Body of pancreas (tissue), 4 donors: ENCODE measurements around the gene EXOC1. TPM values are rescaled to one million over a fixed set of nuclear protein-coding genes. Genes with fewer than 3 reads are reported as not detected.
A peak's percentile ranks its signal among the peaks of the same experiment; 100 is the strongest.

Experiments used
- ATAC-seq: fragments of 150-250 bp; one replicate; pipeline ENCODE4 v1.9.1; 2016
- DNase-seq, 4 donors: peaks; one replicate each; pipeline ENCODE4 v3.0.0-alpha.2; 2019
- H3K27ac ChIP-seq, 4 donors: fragments of 200-600 bp; sonication (generic); 1 replicate in 3 of 4; 2 replicates in 1 of 4; pipeline versions ENCODE4 v1.5.1 to v1.6.1; 2016 to 2019; ENCODE audit warnings: mild to moderate bottlenecking in 1 of 4, mixed read lengths in 1 of 4, moderate library complexity in 1 of 4
- H3K27me3 ChIP-seq, 2 donors: fragments of 200-600 bp; sonication (generic); one replicate each; pipeline ENCODE4 v1.6.0; 2016; ENCODE audit warnings: mild to moderate bottlenecking in 1 of 2
- H3K36me3 ChIP-seq, 2 donors: fragments of 200-600 bp; sonication (generic); replicated peaks in 1 of 2; 2 replicates each; pipeline ENCODE4 v1.5.1; 2016; ENCODE audit warnings: low read depth in 2 of 2; ENCODE audit not compliant: insufficient read depth in 1 of 2
- H3K4me1 ChIP-seq: fragments of 200-600 bp; sonication (generic); one replicate; pipeline ENCODE4 v1.6.0; 2016
- H3K4me3 ChIP-seq, 2 donors: fragments of 200-600 bp; sonication (generic); 1 replicate in 1 of 2; 2 replicates in 1 of 2; pipeline ENCODE4 v1.5.1; 2016 to 2019
- H3K9me3 ChIP-seq, 3 donors: fragments of 200-600 bp; sonication (generic); 1 replicate in 2 of 3; 2 replicates in 1 of 3; pipeline ENCODE4 v1.5.1; 2016
- POLR2A ChIP-seq, 3 donors: fragments of 450-650 bp; IDR thresholded peaks; one replicate each; pipeline ENCODE4 v1.6.1; 2016; ENCODE audit warnings: antibody characterized with exemption in 3 of 3, mild to moderate bottlenecking in 2 of 3
- WGBS, 2 donors: methylation state at CpG; one replicate each; pipeline ENCODE4 v1.1.5; 2017; 5-methylcytosine and 5-hydroxymethylcytosine counted together
- intact Hi-C: fragments of 100-400 bp; cut with DNase I; formaldehyde crosslinking; loops from one replicate; pipeline ENCODE4 v1.15.1; 2023
- total RNA-seq, 2 donors: library from RNA; depleted of rRNA; stranded (reverse); fragments of >200 nt; gene quantifications; one replicate each; pipeline ENCODE4 v1.1.0, GENCODE V29; 2016
- TF ChIP-seq, protein P1 (sequence below), 7 experiments: fragments of 450-650 bp in 4 of 7; fragments of 200-600 bp in 3 of 7; sonication (generic) in 3 of 7; IDR thresholded peaks; one replicate each; pipeline ENCODE4 v1.5.1; 2016 to 2019; ENCODE audit warnings: antibody characterized with exemption in 7 of 7

EXOC1 gene
- total RNA-seq, 2 donors from 2014 or later: 16.9 to 37.9 TPM

DNA sequence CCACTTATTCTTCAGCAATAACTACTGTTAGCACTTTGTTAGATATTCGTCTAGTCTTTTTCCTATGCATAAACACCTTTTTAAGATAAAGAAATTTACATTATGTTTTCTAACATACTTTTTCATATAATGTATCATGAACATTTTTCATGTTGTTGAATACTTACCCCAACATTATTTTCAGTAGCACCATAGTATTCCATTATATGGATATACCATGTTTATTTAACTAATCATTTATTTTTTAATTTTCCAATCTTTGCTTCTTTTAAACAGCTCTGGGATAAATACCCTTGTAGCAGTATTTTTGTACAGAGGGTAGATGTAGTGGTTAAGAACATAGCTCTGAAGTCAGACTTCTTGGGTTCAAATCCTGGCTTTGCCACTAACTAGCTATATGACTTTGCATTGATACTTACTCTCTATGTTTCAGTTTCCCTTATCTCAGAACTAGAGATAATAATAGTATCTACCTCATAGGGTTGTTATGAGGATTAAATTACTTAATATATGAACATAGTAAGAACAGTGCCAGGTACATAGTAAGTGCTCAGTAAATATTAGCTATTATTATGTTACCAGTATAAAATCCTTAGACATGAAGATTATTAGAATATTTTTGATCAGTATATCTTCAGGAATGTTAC lies 11.3 kb downstream of the EXOC1 start:
- Histone ChIP-seq H3K27ac (no peak overlapping the region), H3K9me3 (no peaks in the 10 kb centered on the region), H3K4me3 (no peak overlapping the region), H3K27me3 (no peaks in the 10 kb centered on the region), H3K36me3 (peaks cover 5 to 10% of the 10 kb centered on the region in 2 donors), H3K4me1 (peaks cover 11% of the 10 kb centered on the region)
- no peak for TF ChIP-seq POLR2A (IDR thresholded peaks at IDR 0.05)
- TF ChIP-seq, protein P1, sequence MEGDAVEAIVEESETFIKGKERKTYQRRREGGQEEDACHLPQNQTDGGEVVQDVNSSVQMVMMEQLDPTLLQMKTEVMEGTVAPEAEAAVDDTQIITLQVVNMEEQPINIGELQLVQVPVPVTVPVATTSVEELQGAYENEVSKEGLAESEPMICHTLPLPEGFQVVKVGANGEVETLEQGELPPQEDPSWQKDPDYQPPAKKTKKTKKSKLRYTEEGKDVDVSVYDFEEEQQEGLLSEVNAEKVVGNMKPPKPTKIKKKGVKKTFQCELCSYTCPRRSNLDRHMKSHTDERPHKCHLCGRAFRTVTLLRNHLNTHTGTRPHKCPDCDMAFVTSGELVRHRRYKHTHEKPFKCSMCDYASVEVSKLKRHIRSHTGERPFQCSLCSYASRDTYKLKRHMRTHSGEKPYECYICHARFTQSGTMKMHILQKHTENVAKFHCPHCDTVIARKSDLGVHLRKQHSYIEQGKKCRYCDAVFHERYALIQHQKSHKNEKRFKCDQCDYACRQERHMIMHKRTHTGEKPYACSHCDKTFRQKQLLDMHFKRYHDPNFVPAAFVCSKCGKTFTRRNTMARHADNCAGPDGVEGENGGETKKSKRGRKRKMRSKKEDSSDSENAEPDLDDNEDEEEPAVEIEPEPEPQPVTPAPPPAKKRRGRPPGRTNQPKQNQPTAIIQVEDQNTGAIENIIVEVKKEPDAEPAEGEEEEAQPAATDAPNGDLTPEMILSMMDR (IDR thresholded peaks at IDR 0.05): no peak
- ATAC-seq (no peak), DNase-seq (no peak)
- intact Hi-C loops: no loop called here
- WGBS, 2 donors: 95 to 96% methylated on average over 1 of the region's 1 CpG

DNA sequence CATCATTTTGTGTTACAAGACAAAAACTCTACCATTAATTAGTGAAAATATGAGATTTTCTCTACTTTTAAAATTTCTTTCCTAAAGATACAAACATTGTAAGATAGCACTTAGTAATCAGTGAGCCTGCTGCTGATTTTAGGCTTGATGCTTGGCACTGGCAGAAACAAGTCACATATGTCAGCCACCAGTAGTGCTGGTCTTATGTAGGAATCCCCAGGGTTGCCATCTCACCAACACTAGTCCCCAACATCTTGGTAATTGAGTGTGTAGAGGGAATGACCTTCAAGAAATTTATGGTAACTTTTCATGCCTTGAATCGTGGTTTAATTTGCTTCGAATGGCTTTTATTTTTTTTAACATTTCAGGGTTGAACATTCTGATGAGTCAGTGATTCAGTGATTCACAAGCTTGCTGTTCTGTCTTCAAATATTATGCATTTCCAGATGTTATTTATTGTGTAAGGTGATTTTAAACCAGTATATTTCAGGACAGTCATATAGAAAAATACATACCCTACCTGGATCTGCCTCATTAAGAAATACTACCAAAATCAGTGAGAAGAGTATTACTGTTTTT lies 11.9 kb downstream of the EXOC1 start:
- no peak for DNase-seq
- TF ChIP-seq, protein P1 (IDR thresholded peaks at IDR 0.05): no peak
- TF ChIP-seq POLR2A (IDR thresholded peaks at IDR 0.05): no peak
- H3K27me3 ChIP-seq: no peaks in the 10 kb centered on the region
- 59 to 68% methylated on average over 2 of the region's 2 CpGs for WGBS, 2 donors
- peaks cover 11% of the 10 kb centered on the region for H3K4me1 ChIP-seq
- no peaks in the 10 kb centered on the region for H3K9me3 ChIP-seq
- no peak for ATAC-seq
- intact Hi-C loops: no loop called here
- H3K36me3 ChIP-seq: peaks cover 5 to 10% of the 10 kb centered on the region in 2 donors
- H3K27ac ChIP-seq: peak overlapping the region in 1 of 4 donors; percentile 15
- H3K4me3 ChIP-seq: no peak overlapping the region

DNA sequence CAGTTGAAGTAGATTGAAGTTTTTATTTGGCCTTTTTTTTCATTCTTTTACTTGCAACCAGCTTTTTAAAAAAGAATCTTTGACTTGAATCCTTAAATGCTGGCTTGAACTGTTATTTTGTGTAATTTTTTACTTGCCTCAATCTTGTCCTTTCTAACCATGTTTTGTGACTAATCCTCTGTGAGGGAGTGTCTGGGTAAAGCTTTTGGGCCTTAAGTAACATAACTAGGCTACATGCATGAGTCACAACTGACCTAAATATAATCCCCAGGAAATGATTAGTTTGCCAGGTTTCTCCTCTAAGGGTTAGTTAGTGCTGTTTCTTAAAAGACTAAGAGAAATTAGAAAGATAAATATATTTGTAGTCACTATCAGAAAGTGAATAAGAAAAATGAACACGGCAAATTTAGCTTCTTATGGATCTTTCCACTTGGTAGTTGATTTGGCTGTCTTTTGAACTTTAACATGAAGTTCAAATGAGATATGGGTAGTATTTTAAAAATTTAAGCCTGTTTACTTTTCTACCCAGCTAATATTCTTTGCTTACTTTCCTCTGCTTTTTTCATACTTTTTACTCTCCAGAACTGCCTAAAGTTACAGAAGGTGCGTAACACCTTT lies 13.0 kb downstream of the EXOC1 start:
- peaks cover 11% of the 10 kb centered on the region for H3K4me1 ChIP-seq
- 36 to 44% methylated on average over 2 of the region's 2 CpGs for WGBS, 2 donors
- intact Hi-C loops: no loop called here
- peak; percentile 86 for ATAC-seq
- no peaks in the 10 kb centered on the region for H3K27me3 ChIP-seq
- no peaks in the 10 kb centered on the region for H3K9me3 ChIP-seq
- peak overlapping the region in 2 of 4 donors; percentile 15 to 52 for H3K27ac ChIP-seq
- no peak for TF ChIP-seq POLR2A (IDR thresholded peaks at IDR 0.05)
- TF ChIP-seq, protein P1 (IDR thresholded peaks at IDR 0.05): no peak
- no peak for DNase-seq
- H3K4me3 ChIP-seq: no peak overlapping the region
- peaks cover 8 to 13% of the 10 kb centered on the region in 2 donors for H3K36me3 ChIP-seq

DNA sequence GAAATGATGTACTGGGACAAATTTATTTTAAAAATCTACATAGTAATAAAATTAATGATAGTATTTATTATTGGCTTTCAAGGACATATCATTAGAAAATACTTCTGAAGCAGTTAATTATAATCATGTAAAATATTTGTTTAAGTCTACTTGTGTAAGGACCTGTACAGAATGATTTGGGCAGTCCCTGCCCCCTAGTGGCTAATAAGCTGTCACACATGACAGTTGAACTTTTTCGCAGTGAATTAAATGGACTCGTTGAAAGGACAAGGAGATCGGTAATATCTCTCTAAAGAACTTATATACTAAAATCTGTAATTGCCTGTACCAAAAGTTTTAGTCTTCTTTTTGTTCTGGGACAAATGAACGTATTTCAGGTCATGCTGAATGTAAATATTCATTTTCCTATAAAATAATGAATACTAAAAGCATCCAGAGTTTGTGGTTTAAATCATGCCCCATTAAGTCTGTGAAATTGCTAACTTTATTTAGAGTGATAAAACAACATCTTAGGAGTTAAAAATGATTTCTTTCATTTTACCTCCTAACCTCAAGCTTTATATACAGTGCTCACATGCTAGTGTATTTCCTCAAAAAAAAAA lies 13.6 kb downstream of the EXOC1 start:
- H3K36me3 ChIP-seq: peaks cover 8 to 16% of the 10 kb centered on the region in 2 donors
- peaks cover 11% of the 10 kb centered on the region for H3K4me1 ChIP-seq
- TF ChIP-seq POLR2A (IDR thresholded peaks at IDR 0.05): no peak
- TF ChIP-seq, protein P1 (IDR thresholded peaks at IDR 0.05): peak; percentile 68 to 84 (median 77)
- H3K4me3 ChIP-seq: no peak overlapping the region
- WGBS, 2 donors: 7 to 10% methylated on average over 4 of the region's 4 CpGs
- intact Hi-C loops: no loop called here
- H3K27ac ChIP-seq: peak overlapping the region in 1 of 4 donors; percentile 52
- DNase-seq (peak in 3 of 4 donors; percentile 22 to 52 (median 29)), ATAC-seq (peak; percentile 89)
- H3K27me3 ChIP-seq: no peaks in the 10 kb centered on the region
- H3K9me3 ChIP-seq: no peaks in the 10 kb centered on the region
